GM19025 (cell line): ENCODE measurements around the gene UBE2Q2.

ENCODE experiments used
- ATAC-seq: cut with Tn5 transposase; IDR thresholded peaks from one replicate; pipeline ENCODE4 v1.9.1; 2021; ENCODE audit warnings: mild to moderate bottlenecking, low read depth, moderate library complexity; ENCODE audit not compliant: unreplicated experiment

Gene UBE2Q2

DNA sequence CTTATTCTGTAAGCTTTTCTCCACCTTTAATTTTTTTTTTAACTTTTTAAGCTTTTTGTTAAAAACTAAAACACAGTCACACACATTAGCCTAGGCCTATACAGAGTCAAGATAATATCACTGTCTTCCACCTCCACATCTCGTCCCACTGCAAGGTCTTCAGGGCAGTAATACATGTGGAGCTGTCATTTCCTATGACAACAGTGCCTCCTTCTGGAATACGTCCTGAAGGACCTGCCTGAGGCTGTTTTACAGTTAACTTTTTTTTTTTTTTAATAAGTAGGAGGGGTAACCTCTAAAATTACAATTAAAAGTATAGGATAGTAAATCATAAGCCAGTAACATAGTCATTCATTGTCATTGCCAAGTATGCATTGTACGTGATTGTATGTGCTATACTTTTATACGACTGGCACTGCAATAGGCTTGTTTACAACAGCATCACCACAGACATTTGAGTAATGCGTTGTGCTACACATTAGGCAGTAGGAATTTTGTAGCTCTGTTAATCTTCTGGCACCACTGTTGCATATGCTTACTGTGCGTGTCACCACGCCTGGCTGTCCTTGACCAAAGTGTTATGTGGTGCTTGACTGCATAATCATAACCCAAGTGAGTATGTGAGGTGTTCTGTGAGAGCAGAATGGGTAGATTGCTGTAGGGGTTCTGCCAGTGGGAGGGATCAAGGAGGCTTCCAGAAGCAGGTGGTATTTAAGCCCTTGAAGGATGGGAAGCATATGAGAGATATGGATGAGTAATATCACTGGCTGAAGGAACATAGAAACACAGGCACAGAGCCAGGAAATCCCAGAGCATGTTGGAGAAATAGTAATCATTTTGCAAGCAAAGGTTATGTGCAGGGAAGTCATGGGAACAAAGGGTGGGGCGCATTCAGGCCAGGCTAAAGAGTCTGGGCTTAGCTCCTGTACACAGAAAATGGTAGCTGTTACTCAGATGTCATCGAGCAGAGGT, 78.8 kb downstream of the UBE2Q2 start:
- ATAC-seq, result no peak

DNA sequence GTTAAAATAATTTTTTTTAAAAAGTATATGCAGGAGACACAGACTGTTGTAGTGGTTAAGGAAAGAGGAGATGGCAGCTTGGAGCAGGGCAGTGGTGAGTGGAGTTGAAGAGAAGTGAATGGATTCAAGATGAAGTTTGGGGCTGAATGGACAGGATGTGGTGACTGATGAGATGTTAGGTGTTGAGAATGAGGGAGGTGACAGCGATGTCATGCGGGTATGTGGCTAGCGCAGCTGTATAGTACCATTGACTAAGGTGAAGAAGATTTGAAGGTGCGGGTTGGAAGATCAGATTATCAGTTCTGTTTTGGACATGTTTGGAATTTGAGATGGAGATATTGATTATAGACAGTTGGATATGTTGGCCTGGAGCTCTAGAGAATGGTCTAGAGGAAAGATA, 80.5 kb downstream of the UBE2Q2 start:
- no peak for ATAC-seq

DNA sequence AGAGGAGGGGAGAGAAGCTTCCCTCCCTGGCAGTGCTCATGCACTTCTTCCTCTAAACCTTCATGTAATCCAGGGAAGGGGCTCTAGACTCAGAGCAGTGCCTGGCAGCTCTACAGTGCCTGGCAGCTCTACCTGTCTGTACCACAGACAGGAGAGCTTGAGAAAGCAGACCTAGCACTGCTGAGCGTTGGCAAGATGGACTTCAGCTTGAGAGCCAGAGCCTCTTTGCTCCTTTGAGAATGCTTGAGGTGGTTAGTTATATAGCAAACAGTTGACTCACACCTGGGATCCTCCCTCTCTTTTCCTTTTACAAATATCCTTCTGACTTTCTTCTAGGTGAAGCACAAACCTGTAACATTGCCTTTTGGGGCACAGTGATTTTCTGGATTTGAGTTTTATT, 81.3 kb downstream of the UBE2Q2 start:
- no peak for ATAC-seq

GRCh38 chr15:75925440-75925839, 82.2 kb downstream of the UBE2Q2 start:
- no peak for ATAC-seq

DNA sequence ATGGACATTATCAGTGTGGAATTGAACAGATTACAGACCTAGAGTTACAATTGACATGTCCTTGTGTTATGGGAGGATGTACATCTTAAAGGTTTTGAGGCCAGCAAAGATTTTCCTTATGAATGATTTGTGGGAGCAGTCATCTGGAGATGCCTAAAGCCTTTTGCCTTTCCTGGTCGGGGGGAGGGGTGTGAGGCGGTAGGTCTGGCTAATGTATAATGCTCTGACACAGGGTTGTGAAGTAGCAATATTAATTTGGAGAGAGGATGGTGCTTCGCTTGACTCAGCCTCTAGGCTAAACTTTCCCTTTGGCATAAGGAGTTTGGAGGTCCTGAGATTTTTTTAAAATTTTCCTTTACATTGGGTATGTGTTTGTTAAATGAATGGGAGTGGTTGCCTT, 83.7 kb downstream of the UBE2Q2 start:
- no peak for ATAC-seq

DNA sequence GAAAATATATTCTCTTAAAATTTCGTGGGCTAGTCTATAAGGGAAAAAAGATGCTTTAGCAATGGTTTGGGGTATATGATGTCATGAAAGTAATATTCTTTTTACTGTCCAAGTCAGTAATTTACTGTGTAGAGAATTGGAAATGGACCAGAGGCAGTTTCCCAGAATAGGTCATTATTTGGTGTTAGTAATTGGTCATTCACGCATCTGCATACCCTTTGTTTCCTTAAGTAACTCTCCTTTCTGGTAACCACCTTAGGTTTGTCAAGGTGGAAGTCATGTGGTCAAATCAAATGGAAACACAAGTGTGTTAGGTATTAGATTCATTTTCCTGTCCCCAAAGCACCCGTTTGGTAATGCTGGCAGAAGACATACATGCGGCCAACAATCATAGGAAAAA, 84.4 kb downstream of the UBE2Q2 start:
- ATAC-seq, result no peak

- ATAC-seq, result no peak
Observed at GRCh38 chr15:75928680-75929608, 85.7 kb downstream of the UBE2Q2 start.

DNA sequence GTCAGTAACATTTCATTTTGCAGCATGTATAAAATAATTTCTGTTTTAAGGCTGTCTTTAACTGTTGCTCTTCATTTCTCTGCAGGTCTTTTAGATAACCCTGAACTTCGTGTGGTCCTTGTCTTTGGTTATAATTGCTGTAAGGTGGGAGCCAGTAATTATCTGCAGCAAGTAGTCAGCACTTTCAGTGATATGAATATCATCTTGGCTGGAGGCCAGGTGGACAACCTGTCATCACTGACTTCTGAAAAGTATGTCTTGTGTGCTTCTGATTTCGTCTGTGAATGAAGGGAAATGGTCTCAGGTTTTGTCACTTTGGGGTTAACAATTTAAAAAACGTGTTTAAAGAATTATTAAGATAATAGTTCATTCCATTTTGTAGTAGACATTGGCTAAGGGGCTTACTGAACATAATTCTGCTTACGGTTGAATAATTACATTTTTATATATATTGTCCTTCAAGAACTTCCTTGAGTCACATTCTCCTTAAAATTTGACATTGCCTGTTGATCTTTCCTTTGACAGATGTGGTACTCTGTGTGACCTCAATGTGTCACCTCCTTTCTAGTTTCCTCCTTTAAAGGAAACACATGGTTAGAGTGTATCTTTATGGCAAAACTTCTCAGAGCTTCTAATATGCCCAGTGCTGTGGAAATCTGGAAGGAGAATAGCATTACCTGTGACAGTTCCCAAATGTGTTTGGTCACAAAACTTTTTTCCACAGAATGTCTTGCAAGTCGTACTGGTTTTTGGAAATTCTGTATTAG, 86.7 kb downstream of the UBE2Q2 start:
- ATAC-seq, result no peak

GRCh38 chr15:75930866-75931265, 87.6 kb downstream of the UBE2Q2 start:
- no peak for ATAC-seq

- ATAC-seq, result no peak
Observed at GRCh38 chr15:75942464-75942863, 99.2 kb downstream of the UBE2Q2 start.

DNA sequence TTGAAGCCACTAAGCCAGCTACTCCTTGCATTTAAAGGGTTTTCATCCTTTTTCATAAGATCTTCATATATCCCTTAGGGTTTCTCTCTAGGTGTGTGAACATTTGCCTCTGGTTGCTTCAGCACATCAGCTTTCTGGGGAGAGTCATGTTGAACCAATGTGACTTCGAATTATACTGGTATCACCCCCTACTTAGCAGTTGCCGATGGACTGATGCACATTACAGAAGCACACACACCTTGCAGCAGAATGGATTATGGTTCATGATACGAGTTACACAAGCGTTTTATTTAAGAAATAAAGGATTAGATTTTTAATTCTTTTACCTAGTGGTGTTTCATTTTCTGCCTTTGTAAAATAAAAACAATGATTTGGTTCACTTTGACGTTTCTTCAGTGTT, 100.0 kb downstream of the UBE2Q2 start:
- no peak for ATAC-seq

DNA sequence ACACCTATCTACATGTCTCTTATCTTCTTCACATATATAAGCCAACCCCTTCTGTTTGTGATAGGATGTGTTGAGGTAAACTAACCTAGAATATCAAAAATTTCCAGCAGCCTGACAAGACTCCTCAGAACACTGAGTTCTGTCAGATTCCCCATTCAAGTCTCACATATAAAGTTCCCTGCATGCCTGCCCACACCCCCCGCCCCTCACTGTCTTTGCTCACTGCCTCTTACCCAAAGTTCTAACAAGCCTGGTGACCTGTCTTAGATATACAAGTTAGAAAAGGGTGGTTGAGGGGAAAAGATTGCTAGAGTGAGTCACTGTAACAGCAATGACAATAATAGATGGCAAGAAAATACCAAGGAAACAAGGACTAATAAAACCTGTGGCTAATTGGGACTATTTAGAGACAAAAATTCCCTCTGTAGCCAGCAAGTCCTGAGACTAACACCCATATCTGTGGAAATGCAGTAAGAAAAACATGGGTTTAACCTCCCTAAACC, 100.5 kb downstream of the UBE2Q2 start:
- ATAC-seq, result no peak

DNA sequence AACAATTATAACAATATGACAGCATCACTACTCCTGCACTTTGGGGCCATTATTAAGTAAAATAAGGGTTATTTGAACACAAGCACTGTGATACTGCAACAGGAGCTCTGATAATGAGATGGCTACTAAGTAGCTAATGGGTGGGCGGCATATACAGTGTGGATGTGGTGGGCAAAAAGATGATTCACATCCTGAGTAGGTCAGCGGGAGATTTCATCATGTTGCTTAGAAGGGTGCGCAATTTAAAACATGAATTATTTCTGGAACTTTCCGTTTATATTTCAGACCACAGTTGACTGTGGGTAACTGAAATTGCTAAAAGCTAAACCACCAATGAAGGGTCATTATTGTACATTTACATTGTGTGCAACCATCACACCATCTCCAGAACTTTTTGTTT, 102.7 kb downstream of the UBE2Q2 start:
- ATAC-seq, result no peak

DNA sequence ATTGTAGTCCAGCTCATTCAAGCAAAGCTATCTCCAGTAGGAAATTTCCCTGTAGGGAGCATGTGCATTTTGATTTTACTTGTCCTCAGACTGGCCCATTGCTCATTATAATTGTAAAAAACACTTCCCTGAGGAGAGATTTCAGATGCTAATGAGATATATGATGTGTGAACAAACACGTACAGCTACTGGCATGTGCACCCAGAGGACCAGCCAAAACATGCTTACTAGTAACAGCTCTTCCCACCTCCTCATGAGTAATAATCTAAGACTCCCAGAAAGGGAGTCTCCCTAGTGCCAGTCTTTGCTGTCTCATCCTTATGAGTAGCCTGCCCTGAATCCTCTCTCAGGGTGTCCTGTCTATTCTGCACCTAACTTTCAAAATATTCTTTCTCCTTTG, 103.8 kb downstream of the UBE2Q2 start:
- no peak for ATAC-seq

GRCh38 chr15:75948761-75949296, 105.6 kb downstream of the UBE2Q2 start:
- no peak for ATAC-seq
